ENCODE data around the gene MRPS18A.

MRPS18A gene

DNA sequence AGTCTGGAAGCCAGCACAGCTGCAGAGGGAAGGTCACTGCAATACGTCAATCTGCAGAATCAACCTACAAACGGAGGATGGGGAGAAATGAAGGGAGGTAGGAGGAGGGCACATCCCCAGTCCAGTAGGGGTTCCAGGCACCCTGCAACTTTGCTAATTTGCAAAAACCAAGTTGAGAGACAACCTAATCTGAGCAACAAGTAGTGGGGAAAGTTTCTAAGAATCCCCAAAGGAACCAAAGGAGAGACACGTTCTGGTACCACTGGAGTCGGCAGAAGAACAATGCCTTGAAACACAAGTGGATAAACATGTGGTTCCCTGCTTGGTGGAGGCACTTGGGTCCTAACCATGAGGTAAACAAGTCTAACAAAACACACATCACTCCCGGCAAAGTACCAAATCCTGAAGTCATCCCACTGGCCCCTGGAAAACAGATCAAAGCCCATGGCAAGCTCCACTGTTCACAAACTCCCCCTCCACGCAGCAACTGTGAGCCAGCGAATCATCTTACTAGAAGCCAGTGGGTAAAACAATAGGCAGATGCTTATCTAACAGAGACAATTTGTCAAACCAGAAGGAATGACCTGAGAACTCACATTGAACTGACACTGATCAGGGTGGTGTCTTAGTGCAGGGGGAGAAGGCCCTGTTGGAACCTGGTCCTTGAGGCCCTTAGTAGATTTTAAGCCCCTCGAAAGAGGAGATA, 4.7 kb downstream of the MRPS18A start:
- Mint-ChIP-seq H3K27ac (ENCODE audit: low read depth) (no peak overlapping the region), H3K27me3 (no peaks in the 10 kb centered on the region), H3K4me1 (peaks cover 49% of the 10 kb centered on the region), H3K4me3 (no peak overlapping the region), H3K9me3 (no peaks in the 10 kb centered on the region), H3K36me3 (ENCODE audit: insufficient read depth) (peaks cover 27% of the 10 kb centered on the region)
- no peak for DNase-seq (ENCODE audit: low spot score in 2 of 2)
- ATAC-seq (replicated peaks; ENCODE audit: extremely low read depth, poor library complexity, severe bottlenecking), result no peak

DNA sequence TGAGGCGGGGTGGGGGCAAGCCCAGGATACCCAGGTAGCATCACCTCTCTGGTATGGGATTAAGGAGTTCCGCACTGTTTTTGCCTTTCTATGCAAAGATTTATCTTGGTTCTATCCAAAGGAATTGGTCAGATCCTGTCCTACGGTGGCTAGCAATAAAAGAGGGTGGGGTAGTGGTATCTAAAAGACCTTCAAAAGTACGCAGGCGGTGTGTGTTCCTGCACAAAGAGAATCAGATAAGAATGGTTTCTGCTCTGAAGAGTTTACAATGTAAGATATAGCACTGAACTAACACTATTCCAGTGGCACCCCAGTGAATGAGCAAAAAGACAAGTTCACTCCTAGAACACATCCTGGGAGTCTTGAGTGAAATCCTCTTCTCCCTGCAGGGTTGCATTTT, 6.3 kb downstream of the MRPS18A start:
- Mint-ChIP-seq H3K4me3 (no peak overlapping the region), H3K27ac (ENCODE audit: low read depth) (no peak overlapping the region), H3K36me3 (ENCODE audit: insufficient read depth) (peaks cover 30% of the 10 kb centered on the region), H3K4me1 (peaks cover 37% of the 10 kb centered on the region), H3K27me3 (no peaks in the 10 kb centered on the region), H3K9me3 (no peaks in the 10 kb centered on the region)
- DNase-seq (ENCODE audit: low spot score in 2 of 2), result no peak
- no peak for ATAC-seq (replicated peaks; ENCODE audit: extremely low read depth, poor library complexity, severe bottlenecking)

DNA sequence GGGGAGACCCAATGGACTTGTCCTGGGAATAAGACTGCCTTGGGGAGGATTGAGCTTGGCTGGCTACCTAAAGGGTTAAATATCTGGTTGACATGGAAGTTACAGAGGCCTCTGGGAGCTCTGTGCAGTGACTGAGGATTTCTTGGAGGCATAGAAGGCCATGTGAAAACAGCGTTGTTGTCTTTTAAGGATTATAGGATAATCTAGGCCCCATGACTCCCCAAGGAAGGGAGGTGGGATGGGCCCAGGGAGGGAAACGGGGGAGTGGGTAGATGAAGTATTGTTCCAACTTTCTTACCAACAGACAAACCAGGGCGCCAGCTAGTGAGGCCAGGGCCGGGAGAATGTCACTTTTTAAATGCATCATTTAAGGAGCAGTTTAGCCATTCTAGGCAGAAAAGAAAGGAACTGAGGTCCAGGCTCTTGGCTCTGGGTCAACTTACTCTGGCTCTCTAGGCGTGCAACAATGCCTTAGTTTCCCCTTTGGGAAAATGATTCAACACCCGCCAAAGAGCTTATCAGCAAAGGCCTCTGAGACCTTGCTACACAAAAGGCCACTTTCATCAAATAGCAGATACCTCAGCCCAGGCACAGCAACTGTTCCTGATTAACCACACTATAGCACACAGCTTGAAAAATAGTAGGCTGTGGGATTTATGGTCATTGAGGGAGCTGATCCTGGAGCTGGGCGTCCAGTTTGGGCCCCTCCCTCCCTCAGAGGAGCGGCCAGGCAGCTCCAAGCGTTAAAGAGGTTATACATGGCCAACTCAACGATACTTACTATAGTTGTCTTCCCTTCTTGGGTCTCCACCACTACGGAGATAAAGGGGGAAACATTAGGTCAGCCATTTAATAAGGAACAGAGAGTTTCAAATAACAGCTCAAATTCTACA, 7.0 kb downstream of the MRPS18A start:
- ATAC-seq (replicated peaks; ENCODE audit: extremely low read depth, poor library complexity, severe bottlenecking) (no peak), DNase-seq (ENCODE audit: low spot score in 2 of 2) (no peak)
- Mint-ChIP-seq H3K9me3 (no peaks in the 10 kb centered on the region), H3K27me3 (no peaks in the 10 kb centered on the region), H3K36me3 (ENCODE audit: insufficient read depth) (peaks cover 33% of the 10 kb centered on the region), H3K4me1 (peaks cover 34% of the 10 kb centered on the region), H3K27ac (ENCODE audit: low read depth) (no peak overlapping the region), H3K4me3 (no peak overlapping the region)

DNA sequence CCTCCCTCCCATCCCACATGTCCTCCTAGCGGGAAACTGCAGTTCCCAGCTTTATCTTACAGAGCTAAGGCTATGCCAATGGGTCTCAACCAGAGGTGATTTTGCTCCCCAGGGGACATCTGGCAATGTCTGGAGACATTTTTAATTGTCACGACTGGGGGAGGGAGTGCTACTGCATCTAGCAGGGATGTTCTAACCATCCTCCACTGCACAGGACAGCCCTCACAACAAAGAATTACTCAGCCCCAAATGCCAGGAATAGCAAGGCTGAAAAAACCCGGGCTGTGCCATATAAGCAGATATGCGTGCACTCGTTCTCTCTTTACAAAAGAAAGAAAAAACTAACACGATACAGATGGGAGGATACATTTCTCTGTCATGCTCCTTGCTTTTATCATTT, 8.5 kb downstream of the MRPS18A start:
- no peaks in the 10 kb centered on the region for H3K9me3 Mint-ChIP-seq
- peaks cover 31% of the 10 kb centered on the region for H3K36me3 Mint-ChIP-seq (ENCODE audit: insufficient read depth)
- no peaks in the 10 kb centered on the region for H3K27me3 Mint-ChIP-seq
- H3K4me3 Mint-ChIP-seq, result no peak overlapping the region
- ATAC-seq (replicated peaks; ENCODE audit: extremely low read depth, poor library complexity, severe bottlenecking), result no peak
- DNase-seq (ENCODE audit: low spot score in 2 of 2), result no peak
- H3K4me1 Mint-ChIP-seq, result peaks cover 26% of the 10 kb centered on the region
- H3K27ac Mint-ChIP-seq (ENCODE audit: low read depth), result no peak overlapping the region

DNA sequence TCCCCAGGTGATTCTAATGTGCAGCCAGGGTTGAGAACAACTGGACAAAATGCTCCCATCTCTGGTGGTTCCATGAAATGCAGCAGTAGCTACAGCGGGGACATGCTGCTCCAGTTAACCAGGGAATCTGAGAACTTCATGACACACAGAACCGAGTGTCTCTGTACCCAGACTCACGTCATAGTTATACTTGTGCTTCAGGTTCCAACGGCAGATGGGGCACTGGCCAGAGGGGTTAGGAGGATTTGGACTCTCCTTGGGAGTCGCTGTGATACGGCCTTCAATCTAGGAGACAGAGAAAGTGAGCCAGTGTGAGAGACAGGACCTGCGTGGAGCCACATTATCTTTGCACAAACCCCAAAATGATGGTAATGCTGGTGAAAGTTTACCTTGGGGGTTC, 9.2 kb downstream of the MRPS18A start:
- Mint-ChIP-seq H3K4me1 (peaks cover 20% of the 10 kb centered on the region), H3K4me3 (no peak overlapping the region), H3K27ac (ENCODE audit: low read depth) (no peak overlapping the region), H3K36me3 (ENCODE audit: insufficient read depth) (peaks cover 30% of the 10 kb centered on the region), H3K27me3 (no peaks in the 10 kb centered on the region), H3K9me3 (no peaks in the 10 kb centered on the region)
- no peak for DNase-seq (ENCODE audit: low spot score in 2 of 2)
- ATAC-seq (replicated peaks; ENCODE audit: extremely low read depth, poor library complexity, severe bottlenecking), result no peak

DNA sequence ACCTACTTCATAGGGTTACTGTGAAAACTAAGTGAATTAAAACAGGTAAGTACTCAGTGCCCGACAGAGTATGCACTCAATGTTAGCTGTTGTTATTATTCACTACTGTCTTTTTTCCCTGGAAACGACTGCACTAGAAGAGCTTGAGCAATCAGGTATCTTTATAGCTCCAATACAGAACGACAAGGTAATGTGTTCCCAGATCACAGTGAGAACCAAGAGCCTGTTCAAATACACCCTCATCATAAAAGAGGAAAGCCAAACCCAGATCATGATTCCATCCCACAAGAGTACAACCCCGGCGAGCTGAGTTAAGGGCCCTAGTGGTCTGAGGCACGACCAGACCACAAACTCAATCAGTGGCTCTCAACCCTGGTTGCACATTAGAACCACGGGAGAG, 9.8 kb downstream of the MRPS18A start:
- Mint-ChIP-seq H3K4me3 (no peak overlapping the region), H3K4me1 (peaks cover 14% of the 10 kb centered on the region), H3K9me3 (no peaks in the 10 kb centered on the region), H3K27ac (ENCODE audit: low read depth) (no peak overlapping the region), H3K27me3 (no peaks in the 10 kb centered on the region), H3K36me3 (ENCODE audit: insufficient read depth) (peaks cover 36% of the 10 kb centered on the region)
- no peak for DNase-seq (ENCODE audit: low spot score in 2 of 2)
- ATAC-seq (replicated peaks; ENCODE audit: extremely low read depth, poor library complexity, severe bottlenecking), result no peak

DNA sequence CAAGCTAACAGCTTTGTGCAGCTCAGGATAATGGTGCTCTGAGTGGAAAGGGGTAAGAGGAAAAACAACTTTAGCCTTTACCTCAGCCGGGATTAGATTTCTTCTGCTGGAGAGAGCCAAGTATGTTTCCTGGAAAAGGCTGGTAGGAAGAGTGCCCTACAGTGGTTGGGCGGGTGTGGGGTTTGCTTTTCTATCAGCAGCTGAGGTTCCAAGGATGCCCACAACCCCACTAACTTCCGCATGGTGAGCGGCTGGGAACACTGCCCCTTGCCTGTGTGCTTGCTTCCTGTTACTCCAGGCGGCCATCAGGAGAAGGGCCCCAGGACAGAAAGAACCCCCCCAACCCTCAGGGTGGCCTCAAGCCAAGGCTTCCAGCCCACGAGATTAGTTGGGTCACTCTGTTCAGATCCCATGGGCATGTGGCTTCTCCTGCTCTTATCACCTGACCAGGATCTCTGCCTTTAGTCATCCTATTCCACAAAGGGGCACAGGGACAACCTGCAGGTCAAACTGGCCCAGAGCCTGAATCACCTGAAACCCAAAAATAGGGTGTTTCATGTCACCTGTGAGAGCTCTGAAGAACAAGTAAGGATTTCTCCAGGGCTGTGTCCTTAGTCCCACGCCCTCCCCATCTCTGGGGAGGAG, 10.5 kb downstream of the MRPS18A start:
- DNase-seq (ENCODE audit: low spot score in 2 of 2) (no peak), ATAC-seq (replicated peaks; ENCODE audit: extremely low read depth, poor library complexity, severe bottlenecking) (no peak)
- Mint-ChIP-seq H3K4me3 (no peak overlapping the region), H3K27me3 (no peaks in the 10 kb centered on the region), H3K36me3 (ENCODE audit: insufficient read depth) (peaks cover 39% of the 10 kb centered on the region), H3K4me1 (peaks cover 9% of the 10 kb centered on the region), H3K9me3 (no peaks in the 10 kb centered on the region), H3K27ac (ENCODE audit: low read depth) (no peak overlapping the region)

DNA sequence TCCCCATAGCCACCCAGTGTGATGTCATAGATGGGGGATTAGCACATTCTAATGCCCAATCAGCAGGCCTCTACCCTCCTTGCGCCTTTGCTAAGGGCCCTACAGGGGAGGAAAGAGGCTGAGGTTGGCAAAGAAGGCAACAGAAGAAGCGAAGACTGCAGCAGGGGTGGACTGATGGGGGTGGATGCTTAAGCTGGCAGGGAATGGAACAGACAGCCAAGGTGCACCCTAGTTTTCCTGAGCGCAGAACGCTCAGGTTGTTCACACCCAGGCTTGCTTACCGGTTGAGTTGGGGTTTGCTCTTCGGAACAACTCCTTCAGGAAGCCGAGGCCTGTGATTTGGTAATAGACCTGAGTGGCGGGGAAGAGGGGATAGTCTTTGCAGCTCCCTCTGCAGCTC, 12.7 kb downstream of the MRPS18A start:
- H3K36me3 Mint-ChIP-seq (ENCODE audit: insufficient read depth), result peaks cover 36% of the 10 kb centered on the region
- ATAC-seq (replicated peaks; ENCODE audit: extremely low read depth, poor library complexity, severe bottlenecking), result no peak
- no peak overlapping the region for H3K4me3 Mint-ChIP-seq
- no peaks in the 10 kb centered on the region for H3K27me3 Mint-ChIP-seq
- no peaks in the 10 kb centered on the region for H3K4me1 Mint-ChIP-seq
- H3K27ac Mint-ChIP-seq (ENCODE audit: low read depth), result no peak overlapping the region
- DNase-seq (ENCODE audit: low spot score in 2 of 2), result no peak
- H3K9me3 Mint-ChIP-seq, result no peaks in the 10 kb centered on the region

DNA sequence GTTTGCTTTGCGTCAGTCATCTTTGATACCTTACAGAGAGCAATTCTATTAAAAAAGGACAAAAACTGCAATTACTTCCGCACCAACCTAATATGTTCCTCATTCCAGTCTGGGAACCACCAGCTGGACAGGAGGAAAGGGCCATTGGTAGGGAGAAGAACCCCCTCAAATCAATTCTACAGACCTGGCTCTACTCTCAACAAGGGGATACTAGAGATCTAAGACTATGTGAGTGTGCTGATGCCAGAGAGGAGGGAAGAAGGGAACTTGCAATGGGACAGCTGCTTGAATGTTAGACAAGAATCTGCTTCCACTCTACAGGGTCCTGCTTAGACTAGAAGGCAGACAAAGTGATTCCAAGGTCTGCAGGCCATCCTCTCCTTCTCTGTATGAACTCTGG, 13.3 kb downstream of the MRPS18A start:
- ATAC-seq (replicated peaks; ENCODE audit: extremely low read depth, poor library complexity, severe bottlenecking) (no peak), DNase-seq (ENCODE audit: low spot score in 2 of 2) (no peak)
- Mint-ChIP-seq H3K9me3 (no peaks in the 10 kb centered on the region), H3K27ac (ENCODE audit: low read depth) (no peak overlapping the region), H3K4me3 (no peak overlapping the region), H3K27me3 (no peaks in the 10 kb centered on the region), H3K4me1 (no peaks in the 10 kb centered on the region), H3K36me3 (ENCODE audit: insufficient read depth) (peaks cover 32% of the 10 kb centered on the region)

DNA sequence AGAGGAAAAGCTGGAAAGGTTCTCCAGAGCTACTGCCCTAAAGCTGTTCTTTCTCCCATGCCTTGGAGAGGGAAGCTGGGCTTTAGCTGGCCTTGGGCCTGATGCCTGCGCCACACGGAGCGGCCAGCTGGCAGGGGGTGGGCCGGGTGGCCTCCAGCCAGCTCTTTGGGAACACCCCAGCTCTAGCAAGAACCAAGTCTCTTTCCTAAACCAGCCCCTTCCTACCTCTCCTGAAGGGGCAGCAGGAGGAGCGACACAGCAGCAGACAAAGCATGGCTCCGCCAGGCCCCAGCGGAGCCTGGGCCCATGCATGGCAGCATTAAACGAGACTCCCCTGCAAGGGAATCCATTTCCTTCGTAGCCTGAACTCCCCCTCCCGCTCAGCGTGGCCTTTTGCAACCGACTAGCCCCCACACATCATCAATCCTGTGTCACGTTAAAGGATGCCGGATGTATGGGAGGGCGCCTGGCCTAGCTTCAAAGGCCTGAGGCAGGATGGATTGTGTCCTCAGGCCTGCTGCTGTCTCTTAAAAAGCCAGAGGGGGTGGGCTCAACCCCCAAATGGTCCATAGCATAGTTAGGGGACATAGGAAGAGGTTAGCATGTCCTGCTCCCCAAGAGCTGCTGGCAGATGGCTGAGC, 14.0 kb downstream of the MRPS18A start:
- DNase-seq (ENCODE audit: low spot score in 2 of 2) (no peak), ATAC-seq (replicated peaks; ENCODE audit: extremely low read depth, poor library complexity, severe bottlenecking) (no peak)
- H3K4me1 Mint-ChIP-seq, result no peaks in the 10 kb centered on the region
- peaks cover 36% of the 10 kb centered on the region for H3K36me3 Mint-ChIP-seq (ENCODE audit: insufficient read depth)
- H3K4me3 Mint-ChIP-seq, result peak overlapping the region; percentile 8
- H3K27me3 Mint-ChIP-seq, result no peaks in the 10 kb centered on the region
- H3K27ac Mint-ChIP-seq (ENCODE audit: low read depth), result no peak overlapping the region
- H3K9me3 Mint-ChIP-seq, result no peaks in the 10 kb centered on the region

DNA sequence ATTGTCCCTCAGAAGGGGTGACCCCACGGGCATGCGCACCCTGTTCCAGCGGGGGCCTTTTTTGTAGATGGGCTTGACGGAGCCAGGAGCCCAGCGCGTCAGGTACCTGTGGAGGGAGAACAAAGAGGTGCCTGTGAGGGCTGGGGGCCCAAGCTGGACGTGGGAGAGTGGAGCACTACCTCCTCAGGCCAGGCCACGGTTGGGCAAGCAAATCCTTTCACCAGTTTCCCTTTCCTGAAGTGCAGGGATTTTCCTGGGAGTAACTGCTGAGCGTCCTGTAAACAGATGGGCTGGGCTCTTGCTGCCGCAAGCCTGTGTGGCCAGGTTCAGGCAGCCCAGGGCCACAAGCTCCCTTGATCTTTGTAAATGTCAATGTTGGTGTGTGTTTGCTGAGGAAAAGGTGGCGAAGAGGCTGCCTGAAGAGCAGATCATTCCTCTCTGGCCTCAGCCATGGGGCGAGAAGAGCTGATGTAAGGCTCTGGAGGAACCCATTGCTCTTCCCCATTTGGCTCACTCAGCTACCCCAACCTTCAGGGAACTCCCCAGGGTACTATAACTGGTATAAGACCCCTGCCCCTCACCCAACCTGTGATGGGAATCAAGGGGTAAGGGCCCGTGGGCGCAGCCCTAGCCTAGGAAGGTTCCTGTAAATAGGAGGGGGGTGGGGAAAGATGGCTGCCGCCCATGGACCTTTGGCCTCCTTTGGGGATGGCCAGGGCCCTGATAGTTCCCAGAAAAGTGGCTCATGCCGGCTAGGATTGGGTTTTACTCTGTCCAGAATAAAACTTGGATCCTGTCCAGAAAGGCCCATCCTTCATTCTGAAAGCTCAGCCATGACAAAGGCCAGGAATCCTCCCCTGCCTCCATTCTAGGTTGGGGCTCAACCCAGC, 15.5 kb downstream of the MRPS18A start:
- DNase-seq (ENCODE audit: low spot score in 2 of 2), result no peak
- Mint-ChIP-seq H3K27ac (ENCODE audit: low read depth) (no peak overlapping the region), H3K9me3 (no peaks in the 10 kb centered on the region), H3K4me1 (peaks cover 13% of the 10 kb centered on the region), H3K4me3 (no peak overlapping the region), H3K27me3 (no peaks in the 10 kb centered on the region), H3K36me3 (ENCODE audit: insufficient read depth) (peaks cover 34% of the 10 kb centered on the region)
- ATAC-seq (replicated peaks; ENCODE audit: extremely low read depth, poor library complexity, severe bottlenecking), result no peak
